Stimulated activated CD8-positive, alpha-beta memory T cell treated with anti-CD3 and anti-CD28 coated beads, Interleukin-15, amount 100 ng/mL, for 4 hours (primary cell): Measurements from ENCODE around the gene TEX101.
"Not testable (repeated sequence)": the region's sequence is repeated elsewhere in the genome, so short reads cannot be mapped to it uniquely, and the experiment has no call there.

Experiments
- DNase-seq, 2 donors: peaks; one replicate each; pipeline ENCODE4 v3.0.0-alpha.2; 2020; ENCODE audit warnings: low read depth in 2 of 2

TEX101 gene, protein sequence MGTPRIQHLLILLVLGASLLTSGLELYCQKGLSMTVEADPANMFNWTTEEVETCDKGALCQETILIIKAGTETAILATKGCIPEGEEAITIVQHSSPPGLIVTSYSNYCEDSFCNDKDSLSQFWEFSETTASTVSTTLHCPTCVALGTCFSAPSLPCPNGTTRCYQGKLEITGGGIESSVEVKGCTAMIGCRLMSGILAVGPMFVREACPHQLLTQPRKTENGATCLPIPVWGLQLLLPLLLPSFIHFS

DNA sequence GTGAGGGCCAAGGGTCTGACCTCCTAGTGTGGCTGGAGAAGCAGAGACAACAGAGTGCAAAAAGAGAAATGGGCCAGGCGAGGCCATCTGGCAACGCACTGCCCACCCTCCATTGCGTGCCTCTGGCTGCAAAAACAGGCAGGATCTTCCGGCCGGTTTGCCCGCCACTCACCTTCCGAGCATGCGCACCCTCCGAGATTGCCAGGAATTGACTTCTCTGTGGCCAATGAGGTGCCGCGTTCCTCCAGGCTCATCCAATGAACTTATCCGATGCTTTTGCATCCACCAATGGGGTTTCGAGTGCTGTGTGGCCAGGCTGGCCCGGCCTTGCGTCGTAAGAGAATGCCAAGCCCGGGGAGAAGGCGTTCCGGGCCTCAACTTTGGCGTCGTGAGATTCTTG is at the start of gene TEX101:
Gene TEX101, plus strand, starts transcription at position 337 of the 400 bp plus-strand sequence. CDS start 1,030 bp downstream, outside the sequence.
- no peak for DNase-seq

DNA sequence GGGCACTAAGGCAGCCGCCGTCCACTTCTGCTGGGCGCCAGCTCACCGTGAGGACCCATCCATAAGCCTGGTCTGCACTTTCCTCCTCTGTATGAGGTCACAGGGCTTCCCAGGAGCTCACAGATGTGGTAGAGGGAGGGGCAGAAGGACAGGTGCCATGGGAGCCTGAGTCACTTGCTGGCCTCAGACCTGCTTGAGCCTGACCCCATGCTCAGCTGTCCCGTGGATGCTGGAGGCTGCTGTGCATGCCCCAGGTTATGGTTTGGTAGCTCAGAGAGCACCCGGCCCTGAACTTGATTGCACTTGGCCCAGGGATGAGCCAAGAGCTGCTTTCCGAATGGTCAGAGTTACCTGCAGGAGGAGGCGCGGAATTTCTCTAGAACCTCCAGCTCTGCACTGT is 49.0 kb upstream of the TEX101 start:
- DNase-seq: not testable (repeated sequence)

GRCh38 chr19:43367822-43368221 is 46.9 kb upstream of the TEX101 start:
- no peak for DNase-seq

GRCh38 chr19:43368897-43369296 is 45.8 kb upstream of the TEX101 start:
- not testable (repeated sequence) for DNase-seq

- no peak for DNase-seq
These were observed 42.8 kb upstream of the TEX101 start for GRCh38 chr19:43371909-43372308.

- no peak for DNase-seq
These were observed 42.2 kb upstream of the TEX101 start for GRCh38 chr19:43372462-43372861.

GRCh38 chr19:43377624-43378023 is 37.1 kb upstream of the TEX101 start:
- not testable (repeated sequence) for DNase-seq

DNA sequence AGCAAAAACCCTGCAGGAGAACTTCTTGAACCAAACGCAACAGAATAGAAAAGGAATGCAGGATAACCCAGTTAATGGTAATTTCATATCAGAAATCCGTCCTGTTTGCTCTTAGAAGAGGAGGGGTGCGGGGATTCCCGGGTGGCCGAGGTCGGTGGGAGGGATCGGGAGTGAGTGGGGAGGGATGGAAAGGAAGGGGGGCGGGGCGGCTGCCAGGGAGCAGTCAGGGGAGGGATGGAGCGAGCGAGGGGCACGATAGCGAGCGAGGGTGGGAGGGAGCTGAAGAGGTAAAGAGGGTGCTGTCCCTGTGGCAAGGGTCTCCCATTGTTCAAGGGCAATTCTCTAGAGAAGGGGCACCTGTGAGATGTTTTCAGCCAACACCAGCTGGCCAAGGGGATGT is 34.7 kb upstream of the TEX101 start:
- DNase-seq: no peak

GRCh38 chr19:43380771-43381386 is 33.8 kb upstream of the TEX101 start:
- no peak for DNase-seq

- DNase-seq: not testable (repeated sequence)
These were observed 32.0 kb upstream of the TEX101 start for GRCh38 chr19:43382586-43383216.

DNA sequence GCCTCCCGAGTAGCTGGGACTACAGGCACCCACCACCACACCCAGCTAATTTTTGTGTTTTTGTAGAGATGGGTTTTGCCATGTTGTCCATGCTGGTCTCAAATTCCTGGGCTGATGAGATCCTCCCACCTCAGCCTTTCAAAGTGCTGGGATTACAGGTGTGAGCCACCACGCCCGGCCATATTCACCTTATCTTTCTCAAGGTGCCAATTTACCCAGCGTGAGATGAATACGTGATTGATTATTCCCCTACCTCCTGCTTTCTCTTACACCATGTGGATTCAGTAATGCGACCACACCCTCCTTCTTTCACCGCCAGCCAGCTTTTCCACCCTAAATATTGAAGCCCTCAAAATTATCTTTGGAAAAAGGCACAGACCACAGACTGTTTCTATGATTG is 31.4 kb upstream of the TEX101 start:
- DNase-seq: not testable (repeated sequence)

DNA sequence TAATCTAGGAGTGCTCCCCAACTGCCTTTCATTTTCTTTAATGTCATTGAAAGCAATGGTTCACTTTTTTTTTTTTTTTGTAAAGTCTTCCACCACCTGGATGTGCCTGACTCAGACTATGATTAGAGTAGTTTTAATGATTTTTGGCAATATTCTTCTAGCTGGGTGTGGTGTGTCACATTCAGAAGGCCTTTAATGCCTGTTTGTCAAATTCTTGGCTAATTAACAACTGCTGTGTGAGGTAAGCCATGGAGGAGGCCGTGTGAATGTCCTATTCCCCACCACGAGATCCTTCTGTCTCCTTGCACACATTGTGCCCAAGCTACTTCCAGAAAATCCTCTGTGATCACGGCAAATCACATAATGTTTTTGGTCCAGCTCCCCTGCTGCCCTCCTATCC is 30.9 kb upstream of the TEX101 start:
- not testable (repeated sequence) for DNase-seq

DNA sequence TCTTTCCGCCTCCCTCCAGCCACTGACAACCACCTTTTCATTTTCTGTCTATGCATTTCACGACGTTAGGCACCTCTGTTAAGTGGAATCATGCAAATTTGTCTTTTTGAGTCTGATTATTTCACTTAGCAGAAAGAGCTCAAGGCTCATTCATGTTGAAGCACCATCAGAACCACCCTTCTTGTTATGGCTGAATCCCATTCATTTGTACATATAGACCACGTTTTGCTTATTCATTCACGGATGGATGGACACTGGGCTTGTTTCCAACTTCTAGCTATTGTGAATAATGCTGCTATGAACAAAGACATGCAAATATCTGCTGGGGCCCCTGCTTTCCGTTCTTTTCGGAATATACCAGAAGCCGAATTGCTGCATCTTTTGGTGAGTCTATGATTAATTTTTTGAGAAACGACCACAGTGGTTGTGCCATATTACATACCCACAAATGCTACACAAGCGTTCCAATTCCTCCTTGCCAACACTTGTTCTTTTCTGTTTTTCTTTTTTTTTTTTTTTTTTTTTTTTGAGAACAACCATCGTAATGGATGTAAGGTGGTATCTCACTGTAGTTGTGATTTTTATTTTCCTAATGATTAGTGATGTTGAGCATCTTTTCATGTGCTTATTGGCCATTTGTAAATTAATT is 23.7 kb upstream of the TEX101 start:
- DNase-seq: not testable (repeated sequence)

DNA sequence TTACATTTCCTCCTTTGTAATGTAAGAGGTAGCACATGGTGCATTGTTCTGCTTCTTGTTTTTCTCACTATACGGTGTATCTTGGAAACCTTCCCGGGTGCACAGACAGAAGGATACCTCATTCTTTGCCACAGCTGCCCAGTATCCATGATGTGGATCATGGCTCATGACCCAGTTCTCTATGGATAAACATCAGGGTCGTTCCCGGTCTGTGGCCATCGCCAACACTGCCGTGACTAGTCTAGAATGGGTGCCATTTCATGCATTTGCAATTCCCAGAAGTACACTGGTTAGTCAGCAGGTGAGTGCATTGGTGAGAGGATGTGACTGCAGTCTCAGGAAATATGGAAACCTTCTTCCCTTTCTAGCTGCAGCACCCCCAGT is 23.1 kb upstream of the TEX101 start:
- DNase-seq: not testable (repeated sequence)

- not testable (repeated sequence) for DNase-seq
These were observed 21.2 kb upstream of the TEX101 start for GRCh38 chr19:43393501-43393900.

- no peak for DNase-seq
These were observed 19.1 kb upstream of the TEX101 start for GRCh38 chr19:43395561-43395960.

DNA sequence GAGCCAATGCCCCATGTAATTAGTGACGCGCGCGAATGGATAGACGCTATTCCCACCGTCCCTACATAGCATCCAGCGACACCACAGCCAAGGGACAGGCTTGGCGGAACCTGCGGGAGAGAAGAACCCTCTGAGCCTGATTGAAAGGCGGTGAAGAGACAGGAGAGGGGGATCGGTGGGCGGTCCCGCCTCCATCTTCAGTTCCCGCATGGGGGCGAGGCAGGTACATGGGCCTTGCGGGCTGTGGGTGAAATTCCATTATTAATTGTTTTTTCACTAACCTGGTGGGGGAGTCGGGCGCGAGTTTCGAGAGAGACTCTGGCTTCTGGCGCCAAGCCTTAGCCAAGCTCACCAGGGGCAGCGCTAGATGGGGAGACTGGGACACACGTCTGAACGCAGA is 8.4 kb upstream of the TEX101 start:
- DNase-seq: no peak

DNA sequence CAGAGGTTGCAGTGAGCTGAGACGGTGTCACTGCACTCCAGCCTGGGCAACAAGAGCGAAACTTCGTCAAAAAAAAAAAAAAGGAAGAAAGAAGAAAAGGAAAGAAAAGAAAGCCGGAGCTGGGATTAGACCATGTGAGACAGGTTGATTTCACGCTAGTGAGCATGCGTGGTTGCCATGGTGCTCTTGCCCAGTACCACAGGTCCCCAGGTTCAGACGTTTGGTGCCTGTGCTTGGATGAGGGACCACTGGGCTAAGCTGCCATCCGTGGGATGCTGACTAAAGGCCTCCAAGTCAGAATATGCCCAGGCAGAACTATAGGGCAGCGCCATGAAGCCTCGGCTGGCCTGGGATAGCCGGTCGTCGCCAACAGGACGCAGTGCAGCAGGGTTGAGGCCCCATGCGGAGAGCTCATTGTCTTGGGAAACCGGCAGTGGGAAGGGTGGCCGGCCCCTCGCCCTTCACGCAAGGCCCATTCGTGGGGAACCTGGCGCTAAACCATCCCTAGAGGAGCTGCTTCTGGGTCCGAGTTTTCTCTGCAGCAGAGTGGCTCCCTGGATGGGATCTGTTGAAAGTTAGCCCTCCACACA is 7.2 kb upstream of the TEX101 start:
- DNase-seq: no peak

GRCh38 chr19:43408043-43408442 is 6.6 kb upstream of the TEX101 start:
- no peak for DNase-seq

DNA sequence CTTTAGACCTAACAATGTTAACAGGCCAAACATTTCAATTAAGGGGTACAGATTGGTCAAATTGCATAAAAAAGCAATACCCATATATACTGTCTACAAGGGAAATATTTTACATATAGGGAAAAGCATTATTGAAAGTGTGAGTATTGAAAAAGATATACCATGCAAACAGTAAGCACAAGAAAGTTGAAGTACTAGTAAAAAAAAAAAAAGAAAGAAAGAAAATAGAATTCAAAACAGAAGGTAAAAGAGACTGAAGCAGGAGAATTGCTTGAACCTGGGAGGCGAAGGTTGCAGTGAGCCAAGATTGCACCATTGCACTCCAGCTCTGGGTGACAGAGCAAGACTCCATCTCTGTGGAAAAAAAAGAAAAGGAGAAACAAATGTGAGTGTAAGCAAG is 5.3 kb upstream of the TEX101 start:
- no peak for DNase-seq

DNA sequence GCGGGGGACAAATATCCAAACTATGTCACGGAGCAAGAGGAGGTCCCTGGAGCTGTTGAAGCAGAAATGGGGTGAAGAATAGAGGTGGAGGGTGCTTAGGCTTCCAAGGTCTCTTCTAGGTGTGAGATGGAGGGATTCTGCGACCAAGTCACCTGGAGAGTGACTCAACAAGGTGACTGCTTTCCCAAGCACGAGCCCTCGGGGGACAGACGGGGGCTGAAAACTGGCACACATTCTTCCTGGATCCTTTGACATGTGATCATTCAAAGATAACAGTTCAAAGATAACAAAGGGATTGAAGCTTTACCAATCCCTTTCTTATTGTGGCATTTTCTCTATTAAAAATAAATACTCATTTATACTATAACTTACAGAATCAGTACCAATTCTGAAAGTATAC is 2.2 kb upstream of the TEX101 start:
- DNase-seq: no peak

DNA sequence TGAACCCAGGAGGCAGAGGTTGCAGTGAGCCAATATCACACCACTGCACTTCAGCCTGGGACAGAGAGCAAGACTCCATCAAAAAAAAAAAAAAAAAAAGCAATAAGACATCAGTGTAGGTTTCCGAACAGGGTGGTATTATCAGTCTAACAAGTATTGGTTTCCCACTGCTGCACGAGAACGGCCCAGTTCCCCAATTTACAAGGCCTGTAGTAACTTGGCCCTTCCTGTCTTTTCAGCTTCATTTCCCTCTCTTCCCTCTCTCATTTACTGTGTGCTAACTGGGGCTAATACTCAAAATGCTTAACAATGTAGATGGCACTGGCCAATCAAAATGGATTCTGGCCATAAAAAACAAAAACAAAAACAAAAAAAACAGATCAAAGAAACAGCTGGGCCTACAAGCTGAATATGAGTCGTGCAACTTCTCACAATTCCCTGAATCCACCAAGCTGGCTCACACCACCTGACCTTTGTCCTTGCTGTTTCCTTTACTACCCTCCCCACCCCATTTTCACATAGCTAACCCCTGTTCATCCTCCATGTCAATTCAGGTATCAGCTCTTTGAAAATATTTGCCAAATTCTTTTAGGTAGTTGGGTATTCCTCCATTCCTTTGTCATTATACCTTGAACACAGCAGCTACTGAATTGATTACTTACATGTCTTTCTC is 2.4 kb downstream of the TEX101 start:
- DNase-seq: no peak
